K562 (cell line): ENCODE results near the gene RTCB. TPM values are rescaled to one million over a fixed set of nuclear protein-coding genes. Genes with fewer than 3 reads are reported as not detected.

Experiments used
- ATAC-seq: fragments of 200-7000 bp; cut with Tn5 transposase; 3 replicates; pipeline ENCODE4 v1.9.1; 2020; ENCODE audit warnings: moderate library complexity
- BruUV-seq: library from RNA; stranded (reverse); fragments of 400-500 nt; replicated peaks from 2 replicates; lab custom pipeline; 2021; lab: Mats Ljungman, UMichigan
- CTCF ChIA-PET: fragments of 300-600 bp; formaldehyde crosslinking; extraction: SDS; loops from one replicate; lab custom pipeline; 2021; ENCODE audit warnings: low intra/inter-chr PET ratio; lab: Yijun Ruan, JAX
- POLR2A ChIA-PET: fragments of 300-600, 350-650 bp; sonication (Branson Sonifier 250); formaldehyde crosslinking; extraction: SDS; loops from one replicate; lab custom pipeline; 2021; ENCODE audit warnings: antibody characterized with exemption, inconsistent platforms; lab: Yijun Ruan, JAX
- DNase-seq, 4 experiments: peaks; one replicate each; pipeline versions ENCODE4 v3.0.0 to v3.0.0-alpha.2; 2011 to 2018; ENCODE audit warnings: low spot score in 3 of 4, mixed read lengths in 3 of 4; ENCODE audit errors: extremely low read depth in 1 of 4
- FAIRE-seq: peaks from 2 replicates; lab custom pipeline; 2011; peaks lifted over from hg19 to GRCh38; lab: Jason Lieb, UNC
- H2AFZ ChIP-seq: 2 replicates; pipeline ENCODE4 v1.6.0; 2011; ENCODE audit warnings: low read depth, low read length, control low read depth, inconsistent platforms
- H3K27ac ChIP-seq: fragments of 200-600 bp; 3 replicates; pipeline ENCODE4 v1.8.0; 2011; ENCODE audit warnings: low read depth, mild to moderate bottlenecking, control low read depth, inconsistent platforms, low read length, moderate library complexity, mixed read lengths; ENCODE audit errors: extremely low read depth
- H3K27me3 ChIP-seq, 2 experiments: fragments of 300-600 bp in 1 of 2; 2 replicates in 1 of 2; 3 replicates in 1 of 2; pipeline versions ENCODE4 v1.6.0 to v1.8.0; 2011; ENCODE audit warnings: inconsistent platforms in 2 of 2, low read length in 2 of 2, mild to moderate bottlenecking in 1 of 2, mixed read lengths in 1 of 2, moderate library complexity in 1 of 2; ENCODE audit not compliant: control insufficient read depth in 2 of 2, insufficient read depth in 2 of 2
- H3K36me3 ChIP-seq: fragments of 300-600 bp; 3 replicates; pipeline ENCODE4 v1.8.0; 2011; ENCODE audit warnings: mild to moderate bottlenecking, low read length, inconsistent platforms; ENCODE audit not compliant: control insufficient read depth, insufficient read depth
- H3K4me1 ChIP-seq, 2 experiments: fragments of 200-600 bp in 1 of 2; replicated peaks in 1 of 2; 2 replicates in 1 of 2; 3 replicates in 1 of 2; pipeline versions ENCODE4 v1.5.1 to v1.8.0; 2011; ENCODE audit warnings: inconsistent platforms in 2 of 2, low read length in 2 of 2, mild to moderate bottlenecking in 1 of 2, mixed read lengths in 1 of 2, moderate library complexity in 1 of 2; ENCODE audit not compliant: control insufficient read depth in 2 of 2, insufficient read depth in 2 of 2
- H3K4me2 ChIP-seq: 2 replicates; pipeline ENCODE4 v1.6.1; 2011; ENCODE audit warnings: low read length, control low read depth, inconsistent platforms, mixed read lengths; ENCODE audit not compliant: insufficient read depth
- H3K4me3 ChIP-seq: fragments of 200-600 bp; sonication (generic), shearing (Covaris generic); 2 replicates; pipeline ENCODE4 v1.5.1; 2016; ENCODE audit warnings: control low read depth, inconsistent platforms
- H3K79me2 ChIP-seq: fragments of 200-600 bp; 3 replicates; pipeline ENCODE4 v1.8.0; 2011; ENCODE audit warnings: low read length, inconsistent platforms; ENCODE audit not compliant: control insufficient read depth, insufficient read depth
- H3K9ac ChIP-seq, 2 experiments: 2 replicates each; pipeline versions ENCODE4 v1.6.0 to v1.6.1; 2011; ENCODE audit warnings: low read depth in 2 of 2, low read length in 2 of 2, control low read depth in 1 of 2, inconsistent platforms in 1 of 2, mild to moderate bottlenecking in 1 of 2, mixed read lengths in 1 of 2; ENCODE audit not compliant: insufficient read depth in 1 of 2
- H3K9me1 ChIP-seq: one replicate; pipeline ENCODE4 v1.6.0; 2011; ENCODE audit warnings: inconsistent platforms, mild to moderate bottlenecking, low read length, moderate library complexity; ENCODE audit not compliant: control insufficient read depth, insufficient read depth
- H3K9me3 ChIP-seq: replicated peaks from 2 replicates; pipeline ENCODE4 v1.5.1; 2011; ENCODE audit warnings: low read depth, low read length, inconsistent platforms; ENCODE audit not compliant: control insufficient read depth, insufficient read depth
- H4K20me1 ChIP-seq: replicated peaks from 2 replicates; pipeline ENCODE4 v1.6.1; 2011; ENCODE audit warnings: low read length, inconsistent platforms, mixed read lengths; ENCODE audit not compliant: control insufficient read depth, insufficient read depth
- HLTF ChIP-seq: fragments of 450-650 bp; IDR thresholded peaks from 2 replicates; pipeline ENCODE4 v1.6.1; 2016
- PCBP1 ChIP-seq: fragments of 200-400 bp; formaldehyde crosslinking; IDR thresholded peaks from 2 replicates; pipeline ENCODE4 v1.6.1; 2018; ENCODE audit warnings: mild to moderate bottlenecking, low read depth, low read length; ENCODE audit not compliant: poor library complexity, severe bottlenecking
- SIN3A ChIP-seq, 2 experiments: fragments of 150-350 bp in 1 of 2; IDR thresholded peaks; 2 replicates each; pipeline ENCODE4 v1.6.1; 2011 to 2016; ENCODE audit warnings: borderline replicate concordance in 2 of 2, low read depth in 2 of 2, low read length in 2 of 2, mild to moderate bottlenecking in 2 of 2, moderate library complexity in 2 of 2; ENCODE audit not compliant: control insufficient read depth in 1 of 2
- ZNF134 ChIP-seq: fragments of 250-450 bp; sonication (Bioruptor Pico); conservative IDR thresholded peaks from 2 replicates; pipeline ENCODE4 v1.4.0; 2020
- ZNF668 ChIP-seq: fragments of 250-450 bp; sonication (Bioruptor Pico); IDR thresholded peaks from 2 replicates; pipeline ENCODE4 v1.8.0; 2022; ENCODE audit warnings: mild to moderate bottlenecking, inconsistent platforms
- ZNF830 ChIP-seq: fragments of 250-450 bp; sonication (Bioruptor Pico); IDR thresholded peaks from 2 replicates; pipeline ENCODE4 v1.5.0; 2021; ENCODE audit warnings: mild to moderate bottlenecking
- WGBS: fragments of 100-300 bp; shearing (Covaris generic); methylation state at CpG from one replicate; pipeline ENCODE4 v1.1.6; 2016; ENCODE audit warnings: low coverage, mixed read lengths; ENCODE audit not compliant: insufficient coverage; ENCODE audit errors: missing lambda C conversion rate; 5-methylcytosine and 5-hydroxymethylcytosine counted together
- in situ Hi-C: fragments of 300-500 bp; cut with MboI; formaldehyde crosslinking; loops from 4 replicates; pipeline ENCODE4 v1.15.0; 2018; ENCODE audit warnings: inconsistent platforms, mixed read lengths
- intact Hi-C: fragments of 100-400 bp; cut with micrococcal nuclease; formaldehyde crosslinking; loops from 2 replicates; pipeline ENCODE4 v1.14.2; 2022
- polyA plus RNA-seq, 8 experiments: library from polyadenylated mRNA; depleted of rRNA in 4 of 8; stranded (reverse) in 5 of 8; unstranded in 3 of 8; fragments of >200 nt; fragmentation: Nextera tagmentation in 2 of 8; fragmentation: Illumina TruSeq in 1 of 8; extraction: Ambion mirVana in 2 of 8; extraction: Trizol in 1 of 8; gene quantifications; 2 replicates each; pipeline versions ENCODE4 v1.2.1 to v1.2.3, GENCODE V29; 2011 to 2014; ENCODE audit warnings: inconsistent platforms in 1 of 8, missing spikeins in 1 of 8
- total RNA-seq, 7 experiments: library from RNA; depleted of rRNA in 6 of 7; stranded (reverse); fragments of >200 nt in 6 of 7; fragmentation: Illumina TruSeq in 2 of 7; extraction: Trizol in 2 of 7; gene quantifications; 2 replicates each; pipeline versions ENCODE4 v1.2.1 to v1.2.3, GENCODE V29; 2011 to 2021; ENCODE audit warnings: low replicate concordance in 1 of 7
- TF ChIP-seq, protein P1 (sequence below), 2 experiments: fragments of 450-650 bp in 1 of 2; sonication (generic) in 1 of 2; formaldehyde crosslinking in 1 of 2; IDR thresholded peaks; 2 replicates each; pipeline versions ENCODE4 v1.7.1 to v1.9.0; 2016 to 2022; ENCODE audit warnings: inconsistent platforms in 1 of 2, mild to moderate bottlenecking in 1 of 2, missing genetic modification reagents in 1 of 2
- TF ChIP-seq, protein P2 (sequence below): IDR thresholded peaks from 3 replicates; pipeline ENCODE4 v1.6.1; 2011; ENCODE audit warnings: borderline replicate concordance, mild to moderate bottlenecking, moderate library complexity; ENCODE audit not compliant: insufficient read length; ENCODE audit errors: extremely low read depth

Gene RTCB
- total and polyA plus RNA-seq, 9 of the 15 experiments (the other 6 are each of a cell fraction or from before 2014, with no cell fraction given), result 80.3 to 269 (median 92.3) TPM

DNA sequence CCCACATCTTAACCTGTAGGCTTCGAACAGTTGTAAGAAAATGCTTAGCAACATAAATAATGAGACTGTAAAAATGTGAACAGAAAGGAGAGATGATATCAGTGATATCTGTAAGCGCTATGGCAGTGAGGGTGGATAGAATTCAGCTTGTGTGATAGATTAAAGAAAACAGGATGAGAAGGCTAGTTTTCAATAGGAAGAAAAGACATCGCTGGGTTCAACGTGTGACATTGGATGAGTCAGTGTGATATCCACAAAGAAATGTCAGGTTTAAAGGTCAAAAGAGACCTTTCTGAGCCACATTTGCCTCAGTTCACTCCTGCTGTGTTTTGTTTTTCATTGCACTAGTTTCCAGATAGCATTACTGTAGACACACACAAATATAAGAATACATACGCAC lies 68.1 kb downstream of the RTCB start:
- Histone ChIP-seq H3K27me3 (peaks cover 13 to 26% of the 10 kb centered on the region in 2 experiments; a peak in 4 of 5 replicates), H3K36me3 (no peaks in the 10 kb centered on the region), H3K27ac (no peak overlapping the region), H2AFZ (no peak overlapping the region), H3K4me1 (no peaks in the 10 kb centered on the region), H3K4me3 (no peak overlapping the region), H3K79me2 (no peaks in the 10 kb centered on the region), H3K9me3 (no peaks in the 10 kb centered on the region), H3K9ac (no peak overlapping the region), H4K20me1 (no peaks in the 10 kb centered on the region), H3K4me2 (no peak overlapping the region), H3K9me1 (no peaks in the 10 kb centered on the region)
- 1% methylated on average over 5 of the region's 5 CpGs for WGBS
- ATAC-seq (no peak), FAIRE-seq (no peak), DNase-seq (no peak)
- intact Hi-C loops, result no loop called here
- no TSS peak for BruUV-seq
- POLR2A ChIA-PET, result interaction anchor here (0.5 kb wide), 1 partner anchor 12 kb away, joined by 3 read pairs; no protein-coding TSS in a partner anchor
- in situ Hi-C loops, result no loop called here
- CTCF ChIA-PET, result no interaction called here
- TF ChIP-seq PCBP1 (no peak), ZNF134 (CRISPR knock-in tag) (no peak), ZNF668 (CRISPR knock-in tag) (no peak), ZNF830 (CRISPR knock-in tag) (no peak), SIN3A (IDR thresholded peaks at IDR 0.05; ENCODE audit: borderline replicate concordance in 2 of 2, control insufficient read depth in 1 of 2, low read depth in 2 of 2, low read length in 2 of 2) (no peak), HLTF (no peak)
- TF ChIP-seq, protein P1, sequence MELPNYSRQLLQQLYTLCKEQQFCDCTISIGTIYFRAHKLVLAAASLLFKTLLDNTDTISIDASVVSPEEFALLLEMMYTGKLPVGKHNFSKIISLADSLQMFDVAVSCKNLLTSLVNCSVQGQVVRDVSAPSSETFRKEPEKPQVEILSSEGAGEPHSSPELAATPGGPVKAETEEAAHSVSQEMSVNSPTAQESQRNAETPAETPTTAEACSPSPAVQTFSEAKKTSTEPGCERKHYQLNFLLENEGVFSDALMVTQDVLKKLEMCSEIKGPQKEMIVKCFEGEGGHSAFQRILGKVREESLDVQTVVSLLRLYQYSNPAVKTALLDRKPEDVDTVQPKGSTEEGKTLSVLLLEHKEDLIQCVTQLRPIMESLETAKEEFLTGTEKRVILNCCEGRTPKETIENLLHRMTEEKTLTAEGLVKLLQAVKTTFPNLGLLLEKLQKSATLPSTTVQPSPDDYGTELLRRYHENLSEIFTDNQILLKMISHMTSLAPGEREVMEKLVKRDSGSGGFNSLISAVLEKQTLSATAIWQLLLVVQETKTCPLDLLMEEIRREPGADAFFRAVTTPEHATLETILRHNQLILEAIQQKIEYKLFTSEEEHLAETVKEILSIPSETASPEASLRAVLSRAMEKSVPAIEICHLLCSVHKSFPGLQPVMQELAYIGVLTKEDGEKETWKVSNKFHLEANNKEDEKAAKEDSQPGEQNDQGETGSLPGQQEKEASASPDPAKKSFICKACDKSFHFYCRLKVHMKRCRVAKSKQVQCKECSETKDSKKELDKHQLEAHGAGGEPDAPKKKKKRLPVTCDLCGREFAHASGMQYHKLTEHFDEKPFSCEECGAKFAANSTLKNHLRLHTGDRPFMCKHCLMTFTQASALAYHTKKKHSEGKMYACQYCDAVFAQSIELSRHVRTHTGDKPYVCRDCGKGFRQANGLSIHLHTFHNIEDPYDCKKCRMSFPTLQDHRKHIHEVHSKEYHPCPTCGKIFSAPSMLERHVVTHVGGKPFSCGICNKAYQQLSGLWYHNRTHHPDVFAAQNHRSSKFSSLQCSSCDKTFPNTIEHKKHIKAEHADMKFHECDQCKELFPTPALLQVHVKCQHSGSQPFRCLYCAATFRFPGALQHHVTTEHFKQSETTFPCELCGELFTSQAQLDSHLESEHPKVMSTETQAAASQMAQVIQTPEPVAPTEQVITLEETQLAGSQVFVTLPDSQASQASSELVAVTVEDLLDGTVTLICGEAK (IDR thresholded peaks at IDR 0.05), result no peak
- TF ChIP-seq, protein P1 (CRISPR knock-in tag; IDR thresholded peaks at IDR 0.05), result no peak
- TF ChIP-seq, protein P2, sequence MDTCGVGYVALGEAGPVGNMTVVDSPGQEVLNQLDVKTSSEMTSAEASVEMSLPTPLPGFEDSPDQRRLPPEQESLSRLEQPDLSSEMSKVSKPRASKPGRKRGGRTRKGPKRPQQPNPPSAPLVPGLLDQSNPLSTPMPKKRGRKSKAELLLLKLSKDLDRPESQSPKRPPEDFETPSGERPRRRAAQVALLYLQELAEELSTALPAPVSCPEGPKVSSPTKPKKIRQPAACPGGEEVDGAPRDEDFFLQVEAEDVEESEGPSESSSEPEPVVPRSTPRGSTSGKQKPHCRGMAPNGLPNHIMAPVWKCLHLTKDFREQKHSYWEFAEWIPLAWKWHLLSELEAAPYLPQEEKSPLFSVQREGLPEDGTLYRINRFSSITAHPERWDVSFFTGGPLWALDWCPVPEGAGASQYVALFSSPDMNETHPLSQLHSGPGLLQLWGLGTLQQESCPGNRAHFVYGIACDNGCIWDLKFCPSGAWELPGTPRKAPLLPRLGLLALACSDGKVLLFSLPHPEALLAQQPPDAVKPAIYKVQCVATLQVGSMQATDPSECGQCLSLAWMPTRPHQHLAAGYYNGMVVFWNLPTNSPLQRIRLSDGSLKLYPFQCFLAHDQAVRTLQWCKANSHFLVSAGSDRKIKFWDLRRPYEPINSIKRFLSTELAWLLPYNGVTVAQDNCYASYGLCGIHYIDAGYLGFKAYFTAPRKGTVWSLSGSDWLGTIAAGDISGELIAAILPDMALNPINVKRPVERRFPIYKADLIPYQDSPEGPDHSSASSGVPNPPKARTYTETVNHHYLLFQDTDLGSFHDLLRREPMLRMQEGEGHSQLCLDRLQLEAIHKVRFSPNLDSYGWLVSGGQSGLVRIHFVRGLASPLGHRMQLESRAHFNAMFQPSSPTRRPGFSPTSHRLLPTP, result no peak
